Measurements from ENCODE around the gene RFX8. TPM values are rescaled to one million over a fixed set of nuclear protein-coding genes. Genes with fewer than 3 reads are reported as not detected.

Gene RFX8
- polyA plus RNA-seq, 3 donors: not detected

DNA sequence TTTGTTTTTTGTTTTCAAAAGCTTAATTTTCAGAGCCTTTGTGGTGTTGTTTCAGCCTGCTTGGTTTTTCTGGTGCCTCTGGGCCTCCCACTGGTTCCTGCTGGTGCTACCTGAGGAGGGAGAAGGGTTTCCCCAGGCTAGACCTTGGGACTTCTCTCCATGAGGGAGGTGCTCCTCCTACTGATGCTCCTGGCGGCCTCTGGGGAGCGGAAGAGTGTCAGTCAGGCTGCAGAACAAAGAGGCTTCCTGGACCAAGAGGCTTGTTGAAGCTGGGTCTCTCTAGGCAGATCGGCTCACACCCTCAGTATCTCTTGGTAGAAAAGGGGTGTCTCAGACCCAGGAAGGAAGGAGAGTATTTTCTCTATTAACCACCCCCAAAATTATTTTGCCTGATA, 32.2 kb downstream of the RFX8 start:
- Mint-ChIP-seq H3K4me3 (peak overlapping the region in 1 of 2 donors; percentile 13), H3K27me3 (ENCODE audit: low read depth in 3 of 3) (peaks cover 5 to 22% (median 11%) of the 10 kb centered on the region in 3 donors), H3K4me1 (peaks cover 39% of the 10 kb centered on the region), H3K27ac (peak overlapping the region in 2 of 7 donors; percentile 15 to 68), H3K36me3 (peaks cover 14% of the 10 kb centered on the region in 2 donors), H3K9me3 (peaks cover 0 to 16% (median 3%) of the 10 kb centered on the region in 7 donors)
- Histone ChIP-seq H3K4me2 (replicated peaks; ENCODE audit: extremely low read depth, low read length, poor library complexity, severe bottlenecking) (no peak overlapping the region), H3K4me1 (ENCODE audit: control insufficient read depth in 1 of 2, insufficient read depth in 2 of 2, low read length in 2 of 2) (peaks cover 21 to 31% of the 10 kb centered on the region in 2 donors), H3K27ac (ENCODE audit: low read depth in 1 of 2, low read length in 2 of 2) (no peak overlapping the region), H3K79me2 (ENCODE audit: insufficient read depth, low read length) (no peaks in the 10 kb centered on the region), H2AFZ (ENCODE audit: insufficient read depth, low read depth, low read length, poor library complexity, severe bottlenecking) (no peak overlapping the region), H3K9ac (ENCODE audit: insufficient read depth, low read length, poor library complexity, severe bottlenecking) (no peak overlapping the region), H3K27me3 (ENCODE audit: control insufficient read depth in 2 of 2, insufficient read depth in 2 of 2, low read length in 2 of 2) (no peaks in the 10 kb centered on the region), H3K4me3 (replicated peaks in 1 of 3; ENCODE audit: low read depth in 2 of 3, low read length in 3 of 3) (no peak overlapping the region), H3K9me3 (replicated peaks in 1 of 2; ENCODE audit: control insufficient read depth in 1 of 2, insufficient read depth in 1 of 2, low read length in 2 of 2) (peaks cover 0 to 6% of the 10 kb centered on the region in 2 donors), H3K36me3 (replicated peaks in 1 of 2; ENCODE audit: control insufficient read depth in 1 of 2, insufficient read depth in 2 of 2, low read length in 2 of 2) (no peaks in the 10 kb centered on the region), H4K20me1 (ENCODE audit: insufficient read depth, low read length) (no peaks in the 10 kb centered on the region)
- 100% methylated on average over 2 of the region's 3 CpGs for WGBS (ENCODE audit: insufficient coverage)
- TF ChIP-seq, protein P1, sequence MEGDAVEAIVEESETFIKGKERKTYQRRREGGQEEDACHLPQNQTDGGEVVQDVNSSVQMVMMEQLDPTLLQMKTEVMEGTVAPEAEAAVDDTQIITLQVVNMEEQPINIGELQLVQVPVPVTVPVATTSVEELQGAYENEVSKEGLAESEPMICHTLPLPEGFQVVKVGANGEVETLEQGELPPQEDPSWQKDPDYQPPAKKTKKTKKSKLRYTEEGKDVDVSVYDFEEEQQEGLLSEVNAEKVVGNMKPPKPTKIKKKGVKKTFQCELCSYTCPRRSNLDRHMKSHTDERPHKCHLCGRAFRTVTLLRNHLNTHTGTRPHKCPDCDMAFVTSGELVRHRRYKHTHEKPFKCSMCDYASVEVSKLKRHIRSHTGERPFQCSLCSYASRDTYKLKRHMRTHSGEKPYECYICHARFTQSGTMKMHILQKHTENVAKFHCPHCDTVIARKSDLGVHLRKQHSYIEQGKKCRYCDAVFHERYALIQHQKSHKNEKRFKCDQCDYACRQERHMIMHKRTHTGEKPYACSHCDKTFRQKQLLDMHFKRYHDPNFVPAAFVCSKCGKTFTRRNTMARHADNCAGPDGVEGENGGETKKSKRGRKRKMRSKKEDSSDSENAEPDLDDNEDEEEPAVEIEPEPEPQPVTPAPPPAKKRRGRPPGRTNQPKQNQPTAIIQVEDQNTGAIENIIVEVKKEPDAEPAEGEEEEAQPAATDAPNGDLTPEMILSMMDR (IDR thresholded peaks at IDR 0.05): no peak
- no peak for DNase-seq
- intact Hi-C loops (cut with micrococcal nuclease): loop anchor here in 1 of 2 donors (1.0 to 10.0 kb wide), 3 partner anchors 35 to 182 kb away; partner anchors contain the start of gene RFX8

DNA sequence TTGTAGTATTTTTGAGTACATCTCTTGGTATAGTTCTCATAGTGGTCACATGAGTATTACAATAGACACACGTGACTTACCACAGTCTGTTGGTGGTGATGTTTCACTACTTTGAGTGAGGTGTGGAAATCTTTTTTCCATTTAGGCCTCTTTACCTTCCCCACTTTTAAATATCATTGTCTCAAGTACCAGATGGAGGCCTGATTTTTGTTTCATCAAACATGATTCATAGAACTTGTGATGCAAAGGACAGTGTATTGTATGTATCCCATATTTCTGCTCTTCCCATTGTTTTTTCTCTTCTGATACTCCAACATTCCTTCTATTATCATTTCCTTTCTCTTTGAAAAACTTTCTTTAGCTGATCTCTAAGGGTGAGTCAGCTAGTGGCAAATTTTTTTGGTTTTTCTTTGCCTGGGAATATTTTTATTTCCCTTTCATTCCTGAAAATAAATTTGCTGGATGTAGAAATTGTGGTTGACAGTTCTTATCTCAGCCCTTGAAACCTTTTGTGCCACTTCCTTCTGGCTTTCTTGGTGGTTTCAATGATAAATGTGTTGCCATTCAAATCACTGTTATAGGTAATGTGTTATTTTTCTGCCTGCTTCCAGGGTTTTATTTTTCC, 32.8 kb downstream of the RFX8 start:
- intact Hi-C loops (cut with micrococcal nuclease): loop anchor here in 1 of 2 donors (1.0 to 10.0 kb wide), 3 partner anchors 35 to 183 kb away; partner anchors contain the start of gene RFX8
- H3K9me3 ChIP-seq (replicated peaks in 1 of 2; ENCODE audit: control insufficient read depth in 1 of 2, insufficient read depth in 1 of 2, low read length in 2 of 2): peaks cover 0 to 6% of the 10 kb centered on the region in 2 donors
- Mint-ChIP-seq H3K9me3 (peaks cover 0 to 16% (median 3%) of the 10 kb centered on the region in 7 donors), H3K27me3 (ENCODE audit: low read depth in 3 of 3) (peaks cover 3 to 17% (median 8%) of the 10 kb centered on the region in 3 donors), H3K36me3 (peaks cover 13% of the 10 kb centered on the region in 2 donors), H3K4me3 (peak overlapping the region in 1 of 2 donors; percentile 13), H3K4me1 (peaks cover 35% of the 10 kb centered on the region), H3K27ac (peak overlapping the region in 4 of 7 donors; percentile 27 to 61 (median 53))
- H2AFZ ChIP-seq (ENCODE audit: insufficient read depth, low read depth, low read length, poor library complexity, severe bottlenecking): no peak overlapping the region
- WGBS (ENCODE audit: insufficient coverage): no CpG with 5 or more reads among the region's 1 CpG
- H3K4me3 ChIP-seq (replicated peaks in 1 of 3; ENCODE audit: low read depth in 2 of 3, low read length in 3 of 3): no peak overlapping the region
- H3K79me2 ChIP-seq (ENCODE audit: insufficient read depth, low read length): no peaks in the 10 kb centered on the region
- no peak overlapping the region for H3K27ac ChIP-seq (ENCODE audit: low read depth in 1 of 2, low read length in 2 of 2)
- H3K4me2 ChIP-seq (replicated peaks; ENCODE audit: extremely low read depth, low read length, poor library complexity, severe bottlenecking): no peak overlapping the region
- peak; percentile 64 to 86 (median 84) for DNase-seq
- no peak overlapping the region for H3K9ac ChIP-seq (ENCODE audit: insufficient read depth, low read length, poor library complexity, severe bottlenecking)
- H3K27me3 ChIP-seq (ENCODE audit: control insufficient read depth in 2 of 2, insufficient read depth in 2 of 2, low read length in 2 of 2): no peaks in the 10 kb centered on the region
- TF ChIP-seq, protein P1 (IDR thresholded peaks at IDR 0.05): no peak
- no peaks in the 10 kb centered on the region for H3K36me3 ChIP-seq (replicated peaks in 1 of 2; ENCODE audit: control insufficient read depth in 1 of 2, insufficient read depth in 2 of 2, low read length in 2 of 2)
- H4K20me1 ChIP-seq (ENCODE audit: insufficient read depth, low read length): no peaks in the 10 kb centered on the region
- H3K4me1 ChIP-seq (ENCODE audit: control insufficient read depth in 1 of 2, insufficient read depth in 2 of 2, low read length in 2 of 2): peaks cover 19 to 28% of the 10 kb centered on the region in 2 donors
